Measurements from ENCODE around the gene IGF2BP1. TPM values are rescaled to one million over a fixed set of nuclear protein-coding genes. Genes with fewer than 3 reads are reported as not detected.

The IGF2BP1 gene
- total and polyA plus RNA-seq, 2 of the 8 experiments (the other 6 are each of a cell fraction or from before 2014, with no cell fraction given): 41.6 to 513 TPM

DNA sequence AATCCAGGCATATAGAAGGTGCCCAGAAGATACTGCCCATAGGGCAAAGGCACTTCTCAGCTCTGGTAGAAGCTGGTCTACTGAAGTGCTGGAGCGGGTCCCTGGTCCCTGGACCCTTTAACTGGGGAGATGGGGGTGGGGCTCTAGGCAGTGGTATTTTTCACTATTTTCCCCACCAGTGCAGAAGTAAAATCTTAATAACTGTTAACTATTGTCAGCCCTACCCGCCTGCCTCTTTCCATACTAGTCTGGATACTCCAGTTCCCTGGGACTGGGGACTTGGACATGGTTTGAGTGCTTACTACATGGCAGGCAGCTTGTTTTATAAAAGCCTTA is 24.6 kb downstream of the IGF2BP1 start:
- no peaks in the 10 kb centered on the region for H3K9me3 ChIP-seq (ENCODE audit: insufficient read depth in 2 of 2, low read depth in 1 of 2, low read length in 1 of 2)
- peaks cover 19 to 95% of the 10 kb centered on the region in 2 experiments for H3K79me2 ChIP-seq (ENCODE audit: control insufficient read depth in 1 of 2, insufficient read depth in 2 of 2, low read length in 2 of 2)
- H3K27me3 ChIP-seq (replicated peaks in 1 of 4; ENCODE audit: control insufficient read depth in 3 of 4, extremely low read depth in 1 of 4, insufficient read depth in 3 of 4, low read length in 3 of 4): no peaks in the 10 kb centered on the region
- no peak overlapping the region for H2AFZ ChIP-seq (ENCODE audit: low read length)
- H3K4me1 ChIP-seq (replicated peaks in 1 of 4; ENCODE audit: control insufficient read depth in 3 of 4, insufficient read depth in 4 of 4, low read length in 3 of 4): peaks cover 19 to 48% (median 34%) of the 10 kb centered on the region in 4 experiments
- 56% methylated on average over 2 of the region's 2 CpGs; no CpG with 5 or more reads in 1 of the 2 experiments for WGBS, 2 experiments (ENCODE audit: extremely low coverage in 1 of 2, insufficient coverage in 1 of 2, insufficient read length in 1 of 2, insufficient replicate concordance in 2 of 2, low coverage in 1 of 2, low lambda C conversion rate in 2 of 2, missing lambda C conversion rate in 1 of 2)
- H4K91ac ChIP-seq (replicated peaks; ENCODE audit: insufficient read length, low read length): peak overlapping the region; percentile 80
- FAIRE-seq: no peak
- peaks cover 14 to 17% of the 10 kb centered on the region in 2 experiments for H4K20me1 ChIP-seq (replicated peaks in 1 of 2; ENCODE audit: control insufficient read depth in 1 of 2, insufficient read depth in 2 of 2, low read length in 2 of 2)
- H3K4me3 ChIP-seq (ENCODE audit: extremely low read depth in 1 of 4, insufficient read depth in 2 of 4, low read depth in 3 of 4, low read length in 4 of 4): peak overlapping the region in 3 of 4 experiments; percentile 14 to 44 (median 23); a peak in 6 of 8 replicates
- peak overlapping the region; percentile 96 for H2BK12ac ChIP-seq (ENCODE audit: low read depth, low read length)
- H2BK5ac ChIP-seq (ENCODE audit: low read depth, low read length): peak overlapping the region; percentile 97
- peak overlapping the region; percentile 90 for H3K27ac ChIP-seq (ENCODE audit: low read depth, low read length)
- H3K4me2 ChIP-seq (ENCODE audit: insufficient read depth in 1 of 2, low read depth in 2 of 2, low read length in 2 of 2): peak overlapping the region; percentile 70 to 73
- H3K9ac ChIP-seq (replicated peaks in 1 of 4; ENCODE audit: extremely low read depth in 1 of 4, low read depth in 3 of 4, low read length in 3 of 4): peak overlapping the region in 2 of 4 experiments; percentile 60 to 64; a peak in 6 of 7 replicates
- DNase-seq (ENCODE audit: low read depth in 1 of 2, low spot score in 2 of 2): peak in 1 of 2 experiments; percentile 56
- peaks cover 6% of the 10 kb centered on the region for H3K79me1 ChIP-seq (ENCODE audit: low read depth, low read length)
- H2BK15ac ChIP-seq (ENCODE audit: low read length): no peak overlapping the region
- no peaks in the 10 kb centered on the region; the same call in 1 of the 2 replicates for H3K23me2 ChIP-seq (ENCODE audit: low read depth, low read length)
- H3K14ac ChIP-seq (ENCODE audit: insufficient read length): no peak overlapping the region
- H3K56ac ChIP-seq (replicated peaks; ENCODE audit: insufficient read length, low read depth, low read length): no peak overlapping the region
- POLR2A ChIA-PET (ENCODE audit: partially characterized antibody): interaction anchor here (0.6 to 3.9 kb wide), 21 partner anchors 9 to 236 kb away, joined by 3 to 60 read pairs (median 4); partner anchors contain the start of genes IGF2BP1, SNF8 and UBE2Z
- no peak overlapping the region for H3K23ac ChIP-seq (ENCODE audit: insufficient read length)
- peaks cover 2 to 32% (median 16%) of the 10 kb centered on the region in 4 experiments; a peak in 7 of 8 replicates for H3K36me3 ChIP-seq (ENCODE audit: control insufficient read depth in 2 of 4, insufficient read depth in 4 of 4, low read length in 3 of 4)
- H4K5ac ChIP-seq (ENCODE audit: insufficient read length, low read depth, low read length): peak overlapping the region; percentile 88
- H4K8ac ChIP-seq (ENCODE audit: extremely low read depth, insufficient read depth, low read length): no peak overlapping the region
- TF ChIP-seq RNF2 (IDR thresholded peaks at IDR 0.05; ENCODE audit: borderline replicate concordance, low read depth, low read length, missing control alignments, poor library complexity, severe bottlenecking) (no peak), TAF1 (IDR thresholded peaks at IDR 0.05; ENCODE audit: low read depth, low read length) (no peak), HDAC6 (IDR thresholded peaks at IDR 0.05; ENCODE audit: low read depth, low read length) (no peak), TEAD4 (IDR thresholded peaks at IDR 0.05; ENCODE audit: low read depth, low read length) (no peak), EZH2 (IDR thresholded peaks at IDR 0.05; ENCODE audit: low read depth, low read length, severe bottlenecking) (no peak), CHD2 (IDR thresholded peaks at IDR 0.05; ENCODE audit: low read length) (no peak), SRF (IDR thresholded peaks at IDR 0.05; ENCODE audit: low read depth, low read length) (no peak), ASH2L (IDR thresholded peaks at IDR 0.05; ENCODE audit: low read length) (no peak), MAX (IDR thresholded peaks at IDR 0.05) (no peak)
- H2BK20ac ChIP-seq (ENCODE audit: low read length): peak overlapping the region; percentile 97
- H3K4ac ChIP-seq (replicated peaks; ENCODE audit: insufficient read length, low read depth, low read length): peak overlapping the region; percentile 14
- peak overlapping the region; percentile 52 for H2BK120ac ChIP-seq (replicated peaks; ENCODE audit: low read depth, low read length)
- CTCF ChIA-PET (ENCODE audit: partially characterized antibody): interaction anchor here (0.8 to 9.4 kb wide), 9 partner anchors 10 to 77 kb away, joined by 3 to 222 read pairs (median 4); partner anchors contain the start of gene SNF8
- peak overlapping the region; percentile 82 for H3K18ac ChIP-seq (ENCODE audit: extremely low read depth, low read length)
- peak overlapping the region; percentile 79 for H2AK5ac ChIP-seq (ENCODE audit: low read depth, low read length)
